Esophagus squamous epithelium (tissue), 5 donors: ENCODE measurements around the gene CMYA5. TPM values are rescaled to one million over a fixed set of nuclear protein-coding genes. Genes with fewer than 3 reads are reported as not detected.

ENCODE experiments used
- DNase-seq: peaks from one replicate; lab custom pipeline; 2025; lab: John Stamatoyannopoulos, UW
- H3K27ac ChIP-seq, 4 donors: fragments of 200-600 bp; sonication (generic); one replicate each; pipeline ENCODE4 v1.5.1; 2016 to 2019; ENCODE audit warnings: mild to moderate bottlenecking in 1 of 4
- H3K27me3 ChIP-seq, 4 donors: fragments of 200-600 bp; sonication (generic); 1 replicate in 3 of 4; 2 replicates in 1 of 4; pipeline versions ENCODE4 v1.5.1 to v1.6.0; 2017 to 2021; ENCODE audit warnings: antibody characterized with exemption in 1 of 4
- H3K36me3 ChIP-seq, 3 donors: fragments of 200-600 bp; sonication (generic); one replicate each; pipeline ENCODE4 v1.5.1; 2016 to 2019
- H3K4me1 ChIP-seq, 3 donors: fragments of 200-600 bp; sonication (generic); one replicate each; pipeline ENCODE4 v1.5.1; 2017 to 2019
- H3K4me3 ChIP-seq, 4 donors: fragments of 200-600 bp; sonication (generic); 1 replicate in 3 of 4; 2 replicates in 1 of 4; pipeline ENCODE4 v1.5.1; 2016 to 2019; ENCODE audit warnings: mild to moderate bottlenecking in 2 of 4, moderate library complexity in 1 of 4
- H3K9me3 ChIP-seq, 3 donors: fragments of 200-600 bp; sonication (generic); one replicate each; pipeline ENCODE4 v1.5.1; 2016 to 2019
- POLR2A ChIP-seq, 4 donors: fragments of 450-650 bp; IDR thresholded peaks; one replicate each; pipeline ENCODE4 v1.6.1; 2017; ENCODE audit warnings: antibody characterized with exemption in 4 of 4, mild to moderate bottlenecking in 4 of 4, moderate library complexity in 3 of 4
- WGBS, 2 donors: methylation state at CpG; one replicate each; pipeline ENCODE4 v1.1.5; 2018; 5-methylcytosine and 5-hydroxymethylcytosine counted together
- intact Hi-C: fragments of 100-400 bp; cut with DNase I; formaldehyde crosslinking; loops from one replicate; pipeline ENCODE4 v1.15.0; 2022
- total RNA-seq, 4 donors: library from RNA; depleted of rRNA; stranded (reverse); fragments of >200 nt; gene quantifications; one replicate each; pipeline ENCODE4 v1.1.0, GENCODE V29; 2016
- TF ChIP-seq, protein P1 (sequence below), 6 experiments: fragments of 450-650 bp in 4 of 6; fragments of 200-600 bp in 2 of 6; sonication (generic) in 2 of 6; IDR thresholded peaks; one replicate each; pipeline ENCODE4 v1.5.1; 2016 to 2019; ENCODE audit warnings: antibody characterized with exemption in 6 of 6, mild to moderate bottlenecking in 4 of 6, moderate library complexity in 4 of 6
- donor health status: DM: yes; HTN: yes; CAD: no.

The CMYA5 gene
- total RNA-seq, 4 donors from 2014 or later, result 0.11 to 3.6 (median 0.81) TPM

DNA sequence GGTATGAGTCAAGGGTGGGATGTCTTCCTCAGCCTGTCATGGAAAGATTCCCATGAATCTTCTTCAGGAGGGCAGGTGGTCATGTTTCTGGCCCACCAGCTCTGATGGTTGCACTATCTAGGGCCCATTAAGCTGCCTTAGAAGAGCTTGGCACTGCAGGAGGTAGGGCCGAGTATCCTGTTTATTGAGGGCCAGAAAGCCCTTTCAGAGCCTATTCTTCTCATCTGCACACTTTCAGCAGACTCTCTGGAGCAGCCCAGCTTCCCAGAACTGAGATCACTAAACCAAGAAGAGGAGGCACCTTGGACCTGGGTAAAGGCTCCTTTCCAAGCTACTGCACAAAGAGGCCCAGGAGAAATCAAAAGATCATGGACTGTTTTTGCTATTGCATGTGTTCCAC lies 154.9 kb downstream of the CMYA5 start:
- DNase-seq, result no peak
- TF ChIP-seq POLR2A (IDR thresholded peaks at IDR 0.05), result no peak
- TF ChIP-seq, protein P1, sequence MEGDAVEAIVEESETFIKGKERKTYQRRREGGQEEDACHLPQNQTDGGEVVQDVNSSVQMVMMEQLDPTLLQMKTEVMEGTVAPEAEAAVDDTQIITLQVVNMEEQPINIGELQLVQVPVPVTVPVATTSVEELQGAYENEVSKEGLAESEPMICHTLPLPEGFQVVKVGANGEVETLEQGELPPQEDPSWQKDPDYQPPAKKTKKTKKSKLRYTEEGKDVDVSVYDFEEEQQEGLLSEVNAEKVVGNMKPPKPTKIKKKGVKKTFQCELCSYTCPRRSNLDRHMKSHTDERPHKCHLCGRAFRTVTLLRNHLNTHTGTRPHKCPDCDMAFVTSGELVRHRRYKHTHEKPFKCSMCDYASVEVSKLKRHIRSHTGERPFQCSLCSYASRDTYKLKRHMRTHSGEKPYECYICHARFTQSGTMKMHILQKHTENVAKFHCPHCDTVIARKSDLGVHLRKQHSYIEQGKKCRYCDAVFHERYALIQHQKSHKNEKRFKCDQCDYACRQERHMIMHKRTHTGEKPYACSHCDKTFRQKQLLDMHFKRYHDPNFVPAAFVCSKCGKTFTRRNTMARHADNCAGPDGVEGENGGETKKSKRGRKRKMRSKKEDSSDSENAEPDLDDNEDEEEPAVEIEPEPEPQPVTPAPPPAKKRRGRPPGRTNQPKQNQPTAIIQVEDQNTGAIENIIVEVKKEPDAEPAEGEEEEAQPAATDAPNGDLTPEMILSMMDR (IDR thresholded peaks at IDR 0.05), result no peak
- H3K9me3 ChIP-seq, result no peaks in the 10 kb centered on the region
- no peaks in the 10 kb centered on the region for H3K36me3 ChIP-seq
- H3K27me3 ChIP-seq, result peaks cover 0 to 15% (median 0%) of the 10 kb centered on the region in 4 donors
- WGBS, 2 donors, result 80% methylated on average over 1 of the region's 1 CpG; no CpG with 5 or more reads in 1 of the 2 donors
- intact Hi-C loops, result no loop called here
- no peak overlapping the region for H3K27ac ChIP-seq
- no peaks in the 10 kb centered on the region for H3K4me1 ChIP-seq
- H3K4me3 ChIP-seq, result no peak overlapping the region

DNA sequence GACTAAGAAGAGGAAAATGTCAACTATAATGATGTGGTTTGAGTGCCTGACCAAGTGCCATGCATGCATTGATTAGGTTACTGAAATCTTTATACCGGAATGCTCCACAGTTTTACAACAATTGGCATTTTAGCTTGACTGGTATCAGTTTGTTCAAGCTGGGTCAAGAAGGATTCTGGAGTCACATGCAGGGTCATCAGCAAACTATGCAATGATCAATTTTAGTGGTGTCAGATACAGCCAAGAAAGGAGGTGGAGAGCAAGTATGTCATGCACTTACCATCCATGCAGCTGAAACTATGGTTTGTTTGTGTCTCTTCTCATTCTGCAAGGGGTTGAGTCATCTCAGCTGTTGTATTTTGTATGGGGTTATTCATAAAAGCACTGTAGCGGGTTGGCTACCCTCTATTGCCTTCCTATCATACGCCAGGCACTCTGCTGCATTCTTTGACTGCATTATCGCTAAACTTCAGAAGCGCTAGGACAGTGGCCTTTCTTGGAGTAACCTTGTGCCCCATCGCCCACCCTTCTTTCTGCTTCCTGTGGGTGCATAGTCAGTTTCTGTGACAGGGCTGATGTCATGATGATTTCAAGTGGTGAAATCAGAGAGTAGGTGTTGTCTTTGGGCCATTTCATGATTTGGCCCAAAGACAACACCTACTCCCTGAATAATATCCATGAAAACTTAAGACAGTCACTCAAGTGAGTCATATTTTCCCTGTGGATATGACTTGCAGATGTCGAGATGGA lies 156.0 kb downstream of the CMYA5 start:
- no peaks in the 10 kb centered on the region for H3K4me1 ChIP-seq
- intact Hi-C loops, result no loop called here
- TF ChIP-seq POLR2A (IDR thresholded peaks at IDR 0.05), result no peak
- TF ChIP-seq, protein P1 (IDR thresholded peaks at IDR 0.05), result no peak
- no peak overlapping the region for H3K27ac ChIP-seq
- H3K36me3 ChIP-seq, result no peaks in the 10 kb centered on the region
- H3K4me3 ChIP-seq, result no peak overlapping the region
- no peak for DNase-seq
- WGBS, 2 donors, result 62 to 76% methylated on average over 6 to 7 of the region's 7 CpGs
- no peaks in the 10 kb centered on the region for H3K9me3 ChIP-seq
- H3K27me3 ChIP-seq, result peaks cover 0 to 8% (median 0%) of the 10 kb centered on the region in 4 donors

DNA sequence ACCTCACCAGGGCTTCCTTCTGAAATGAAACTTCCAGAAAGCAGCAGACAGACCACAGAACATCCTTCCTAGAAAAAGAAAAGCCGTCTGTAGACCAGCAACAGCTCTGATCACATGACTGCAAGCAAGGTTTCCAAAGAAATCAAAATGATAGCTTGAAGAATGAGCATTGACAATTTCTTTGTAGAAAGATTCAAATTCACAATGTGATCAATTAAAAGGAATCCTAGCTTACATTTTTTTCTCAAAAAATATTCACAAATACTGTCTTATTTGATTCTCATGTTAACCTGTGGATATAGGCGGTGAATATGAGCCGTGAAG lies 156.5 kb downstream of the CMYA5 start:
- intact Hi-C loops, result no loop called here
- DNase-seq, result no peak
- TF ChIP-seq POLR2A (IDR thresholded peaks at IDR 0.05), result no peak
- TF ChIP-seq, protein P1 (IDR thresholded peaks at IDR 0.05), result no peak
- Histone ChIP-seq H3K4me3 (no peak overlapping the region), H3K4me1 (no peaks in the 10 kb centered on the region), H3K36me3 (no peaks in the 10 kb centered on the region), H3K9me3 (no peaks in the 10 kb centered on the region), H3K27me3 (peaks cover 0 to 7% (median 0%) of the 10 kb centered on the region in 4 donors), H3K27ac (no peak overlapping the region)
- WGBS, 2 donors, result 75 to 76% methylated on average over 3 of the region's 3 CpGs

DNA sequence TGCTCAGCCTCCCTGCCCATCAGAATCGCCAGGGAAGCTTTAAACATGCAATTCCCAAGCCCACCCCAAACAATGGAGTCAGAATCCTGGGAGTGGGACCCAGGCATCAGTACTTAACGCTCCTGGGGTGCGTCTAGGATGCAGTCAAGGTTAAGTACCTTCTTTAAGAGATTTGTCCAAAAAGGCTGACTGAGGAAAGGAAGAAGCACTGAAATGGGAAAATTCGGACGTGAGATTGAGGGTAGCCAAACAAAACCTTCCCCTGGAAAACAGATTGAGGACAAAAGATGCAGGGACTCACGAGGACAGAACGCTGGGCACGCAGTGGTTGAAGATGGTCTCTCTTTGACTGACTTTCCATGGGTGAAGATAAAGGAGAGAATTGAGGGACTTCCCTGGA lies 157.9 kb downstream of the CMYA5 start:
- no peak for DNase-seq
- WGBS, 2 donors, result 78 to 86% methylated on average over 8 of the region's 8 CpGs

DNA sequence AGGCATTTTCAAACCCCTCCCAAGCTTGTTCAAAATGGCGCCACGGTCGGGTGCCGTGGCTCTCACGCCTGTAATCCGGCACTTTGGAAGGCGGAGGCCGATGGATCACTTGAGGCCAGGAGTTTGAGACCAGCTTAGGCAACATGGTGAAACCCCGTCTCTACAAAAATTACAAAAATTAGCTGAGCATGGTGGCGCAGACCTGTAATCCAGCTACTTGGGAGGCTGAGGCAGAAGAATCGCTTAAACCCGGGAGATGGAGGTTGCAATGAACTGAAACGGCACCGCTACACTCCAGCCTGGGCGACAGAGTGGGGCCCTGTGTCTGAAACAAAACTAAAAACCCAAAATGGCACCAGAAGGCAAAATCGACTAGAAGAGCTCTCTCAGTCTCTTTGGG lies 159.4 kb downstream of the CMYA5 start:
- WGBS, 2 donors, result 94 to 95% methylated on average over 8 to 9 of the region's 16 CpGs
- intact Hi-C loops, result no loop called here

More for the DNA sequence above, 157.9 kb downstream of the CMYA5 start:
- Histone ChIP-seq H3K4me3 (no peak overlapping the region), H3K9me3 (no peaks in the 10 kb centered on the region), H3K27me3 (no peaks in the 10 kb centered on the region), H3K36me3 (no peaks in the 10 kb centered on the region), H3K27ac (no peak overlapping the region), H3K4me1 (no peaks in the 10 kb centered on the region)
- TF ChIP-seq, protein P1 (IDR thresholded peaks at IDR 0.05), result no peak
- no peak for TF ChIP-seq POLR2A (IDR thresholded peaks at IDR 0.05)
- intact Hi-C loops, result no loop called here

More for the DNA sequence above, 159.4 kb downstream of the CMYA5 start:
- Histone ChIP-seq H3K36me3 (no peaks in the 10 kb centered on the region), H3K4me1 (no peaks in the 10 kb centered on the region), H3K27me3 (peaks cover 0 to 15% (median 0%) of the 10 kb centered on the region in 4 donors), H3K27ac (no peak overlapping the region), H3K9me3 (no peaks in the 10 kb centered on the region), H3K4me3 (no peak overlapping the region)
- TF ChIP-seq, protein P1 (IDR thresholded peaks at IDR 0.05), result no peak
- no peak for TF ChIP-seq POLR2A (IDR thresholded peaks at IDR 0.05)
- no peak for DNase-seq
